Stimulated activated CD8-positive, alpha-beta memory T cell treated with anti-CD3 and anti-CD28 coated beads, Interleukin-2, amount 100 ng/mL, for 48 hours (primary cell): Measurements from ENCODE around the gene GAPVD1.
"Not testable (repeated sequence)": the region's sequence is repeated elsewhere in the genome, so short reads cannot be mapped to it uniquely, and the experiment has no call there.

Experiments
- DNase-seq, 2 donors: peaks; one replicate each; pipeline ENCODE4 v3.0.0-alpha.2; 2020; ENCODE audit warnings: low read depth in 2 of 2

Gene GAPVD1

GRCh38 chr9:125316359-125316758, 54.7 kb downstream of the GAPVD1 start:
- not testable (repeated sequence) for DNase-seq

GRCh38 chr9:125317704-125318103, 56.1 kb downstream of the GAPVD1 start:
- no peak for DNase-seq

- DNase-seq = no peak
These were observed 59.9 kb downstream of the GAPVD1 start for GRCh38 chr9:125321496-125321895.

GRCh38 chr9:125323615-125324014, 62.0 kb downstream of the GAPVD1 start:
- DNase-seq = no peak

- DNase-seq = no peak
These were observed 64.2 kb downstream of the GAPVD1 start for GRCh38 chr9:125325826-125326225.

- no peak for DNase-seq
These were observed 68.4 kb downstream of the GAPVD1 start for GRCh38 chr9:125329978-125330377.

- DNase-seq = no peak
These were observed 69.0 kb downstream of the GAPVD1 start for GRCh38 chr9:125330587-125330986.

GRCh38 chr9:125332527-125332926, 70.9 kb downstream of the GAPVD1 start:
- DNase-seq = peak in 1 of 2 donors; percentile 3

GRCh38 chr9:125337236-125337635, 75.6 kb downstream of the GAPVD1 start:
- DNase-seq = no peak

- DNase-seq = no peak
These were observed 77.3 kb downstream of the GAPVD1 start for GRCh38 chr9:125338929-125339328.

GRCh38 chr9:125341566-125341965, 79.9 kb downstream of the GAPVD1 start:
- DNase-seq = no peak

- DNase-seq = no peak
These were observed 82.1 kb downstream of the GAPVD1 start for GRCh38 chr9:125343518-125344275.

GRCh38 chr9:125346080-125346732, 84.6 kb downstream of the GAPVD1 start:
- DNase-seq = no peak

- no peak for DNase-seq
These were observed 94.0 kb downstream of the GAPVD1 start for GRCh38 chr9:125355601-125356000.

GRCh38 chr9:125356032-125356431, 94.4 kb downstream of the GAPVD1 start:
- no peak for DNase-seq

GRCh38 chr9:125359011-125359410, 97.4 kb downstream of the GAPVD1 start:
- no peak for DNase-seq

GRCh38 chr9:125360601-125361000, 99.0 kb downstream of the GAPVD1 start:
- no peak for DNase-seq

GRCh38 chr9:125361837-125362531, 100.4 kb downstream of the GAPVD1 start:
- no peak for DNase-seq

GRCh38 chr9:125366676-125367075, 105.0 kb downstream of the GAPVD1 start:
- DNase-seq = no peak

GRCh38 chr9:125370786-125371185, 109.2 kb downstream of the GAPVD1 start:
- DNase-seq = no peak

GRCh38 chr9:125372441-125373226, 111.0 kb downstream of the GAPVD1 start:
- DNase-seq = no peak
